ENCODE measurements around the gene CETN1.

Gene CETN1

DNA sequence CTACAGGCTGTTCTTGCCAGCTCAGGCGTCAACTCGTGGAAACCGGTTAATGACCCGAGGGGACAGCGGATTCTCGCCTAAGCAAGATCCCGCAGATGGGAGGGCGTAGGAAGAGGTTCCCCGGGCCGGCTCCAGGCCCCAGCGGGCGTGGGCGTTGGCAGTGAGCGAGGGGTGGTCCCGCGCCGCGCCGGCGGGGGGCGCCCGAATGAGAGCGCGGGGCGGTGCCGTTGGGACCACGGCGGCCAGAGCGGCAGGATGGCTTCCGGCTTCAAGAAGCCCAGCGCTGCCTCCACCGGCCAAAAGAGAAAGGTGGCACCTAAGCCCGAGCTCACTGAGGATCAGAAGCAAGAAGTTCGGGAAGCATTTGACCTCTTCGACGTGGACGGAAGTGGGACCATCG lies at the start of gene CETN1:
TSS of gene CETN1 (plus strand) at position 227 of the 400 bp plus-strand sequence. CDS start at position 256, 29 bp downstream.
- POLR2A ChIA-PET = no interaction called here
- TF ChIP-seq, protein P1, sequence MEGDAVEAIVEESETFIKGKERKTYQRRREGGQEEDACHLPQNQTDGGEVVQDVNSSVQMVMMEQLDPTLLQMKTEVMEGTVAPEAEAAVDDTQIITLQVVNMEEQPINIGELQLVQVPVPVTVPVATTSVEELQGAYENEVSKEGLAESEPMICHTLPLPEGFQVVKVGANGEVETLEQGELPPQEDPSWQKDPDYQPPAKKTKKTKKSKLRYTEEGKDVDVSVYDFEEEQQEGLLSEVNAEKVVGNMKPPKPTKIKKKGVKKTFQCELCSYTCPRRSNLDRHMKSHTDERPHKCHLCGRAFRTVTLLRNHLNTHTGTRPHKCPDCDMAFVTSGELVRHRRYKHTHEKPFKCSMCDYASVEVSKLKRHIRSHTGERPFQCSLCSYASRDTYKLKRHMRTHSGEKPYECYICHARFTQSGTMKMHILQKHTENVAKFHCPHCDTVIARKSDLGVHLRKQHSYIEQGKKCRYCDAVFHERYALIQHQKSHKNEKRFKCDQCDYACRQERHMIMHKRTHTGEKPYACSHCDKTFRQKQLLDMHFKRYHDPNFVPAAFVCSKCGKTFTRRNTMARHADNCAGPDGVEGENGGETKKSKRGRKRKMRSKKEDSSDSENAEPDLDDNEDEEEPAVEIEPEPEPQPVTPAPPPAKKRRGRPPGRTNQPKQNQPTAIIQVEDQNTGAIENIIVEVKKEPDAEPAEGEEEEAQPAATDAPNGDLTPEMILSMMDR (IDR thresholded peaks at IDR 0.05; ENCODE audit: control extremely low read depth, extremely low read depth, low read depth, missing control alignments) = no peak
- CTCF ChIA-PET = interaction anchor here (1.0 to 1.4 kb wide), 3 partner anchors 9 to 44 kb away, joined by 3 to 6 read pairs (median 3); no protein-coding TSS in a partner anchor
- no peak for DNase-seq (ENCODE audit: extremely low spot score)

DNA sequence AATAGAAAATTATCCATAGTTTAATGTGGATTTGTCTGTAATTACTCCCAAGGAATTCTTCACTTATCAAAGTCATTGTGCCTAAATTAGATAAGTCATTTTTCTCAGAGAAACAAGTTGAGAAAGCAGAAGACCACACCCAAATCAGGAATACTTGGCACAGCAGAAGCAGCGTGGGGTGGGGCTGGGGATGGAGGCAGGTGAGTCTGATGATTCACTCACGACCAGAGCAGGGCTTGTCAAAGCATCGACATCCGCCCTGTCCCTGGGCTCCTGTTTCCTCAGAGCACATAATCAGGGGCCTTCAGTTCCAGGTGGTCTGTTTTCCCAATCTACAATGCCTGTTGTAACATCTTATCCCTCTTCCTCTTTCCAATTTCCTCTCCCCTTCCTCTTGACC lies 48.2 kb upstream of the CETN1 start:
- CTCF ChIA-PET = interaction anchor here (1.6 kb wide), 1 partner anchor 24 kb away, joined by 3 read pairs; no protein-coding TSS in a partner anchor
- POLR2A ChIA-PET = no interaction called here
- no peak for DNase-seq (ENCODE audit: extremely low spot score)
- TF ChIP-seq, protein P1 (IDR thresholded peaks at IDR 0.05; ENCODE audit: control extremely low read depth, extremely low read depth, low read depth, missing control alignments) = no peak

DNA sequence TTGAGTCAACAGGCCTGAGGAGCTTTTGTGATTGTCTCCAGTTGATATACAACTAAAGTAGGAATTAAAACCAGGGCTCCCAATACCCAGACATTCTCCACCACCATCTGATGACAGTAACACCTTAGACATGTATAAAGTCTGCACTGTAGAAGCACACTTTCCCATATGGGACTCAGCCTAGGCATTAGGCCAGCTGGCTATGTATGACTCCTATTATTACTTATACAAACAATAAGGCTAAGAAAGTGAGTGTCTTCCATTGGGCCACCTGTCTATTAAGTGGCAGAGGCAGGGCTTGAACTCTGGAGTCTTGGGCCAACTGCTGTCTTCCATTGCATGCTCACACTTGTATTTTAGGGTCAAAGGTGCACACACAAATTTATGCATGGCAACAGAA lies 47.5 kb upstream of the CETN1 start:
- POLR2A ChIA-PET = no interaction called here
- CTCF ChIA-PET = no interaction called here
- TF ChIP-seq, protein P1 (IDR thresholded peaks at IDR 0.05; ENCODE audit: control extremely low read depth, extremely low read depth, low read depth, missing control alignments) = no peak
- DNase-seq (ENCODE audit: extremely low spot score) = no peak

GRCh38 chr18:533995-534601 lies 46.1 kb upstream of the CETN1 start:
- ChIA-PET CTCF (interaction anchor here (1.0 to 1.6 kb wide), 2 partner anchors 15 to 17 kb away, joined by 4 to 5 read pairs; no protein-coding TSS in a partner anchor), POLR2A (interaction anchor here (0.5 kb wide), 1 partner anchor 84 kb away, joined by 4 read pairs; no protein-coding TSS in a partner anchor)
- TF ChIP-seq, protein P1 (IDR thresholded peaks at IDR 0.05; ENCODE audit: control extremely low read depth, extremely low read depth, low read depth, missing control alignments) = no peak
- DNase-seq (ENCODE audit: extremely low spot score) = no peak

DNA sequence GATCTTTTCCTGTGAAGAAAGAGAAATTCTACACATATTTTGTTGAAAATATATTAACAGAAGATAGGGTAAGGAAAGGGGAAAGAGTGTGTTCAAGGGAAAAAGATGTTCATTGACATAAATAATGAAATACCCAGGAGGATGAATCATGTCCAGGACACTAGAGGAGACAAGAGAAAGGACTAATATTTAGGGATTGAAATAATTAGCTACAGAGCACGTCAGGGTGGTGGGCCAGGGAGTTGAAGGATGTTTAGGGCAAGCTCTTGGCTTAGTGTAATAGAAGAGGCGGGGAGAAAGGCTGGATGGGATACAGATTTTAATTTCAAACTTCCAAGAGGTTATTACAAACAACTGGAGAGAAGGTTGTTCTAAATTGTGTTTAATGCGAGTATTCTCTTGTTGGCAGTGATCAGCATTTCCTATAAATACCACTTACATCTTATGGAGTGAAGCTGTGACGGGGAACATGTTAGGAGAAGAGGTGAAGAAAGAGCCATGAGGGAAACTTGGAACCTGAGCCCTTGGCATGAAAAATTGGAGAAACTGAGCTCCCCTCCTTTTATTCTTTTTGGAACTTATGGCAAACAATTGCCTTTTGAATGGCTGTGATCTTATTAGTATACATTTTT lies 36.6 kb upstream of the CETN1 start:
- TF ChIP-seq, protein P1 (IDR thresholded peaks at IDR 0.05; ENCODE audit: control extremely low read depth, extremely low read depth, low read depth, missing control alignments) = no peak
- DNase-seq (ENCODE audit: extremely low spot score) = no peak
- CTCF ChIA-PET = no interaction called here
- POLR2A ChIA-PET = no interaction called here

- CTCF ChIA-PET = no interaction called here
- TF ChIP-seq, protein P1 (IDR thresholded peaks at IDR 0.05; ENCODE audit: control extremely low read depth, extremely low read depth, low read depth, missing control alignments) = no peak
- DNase-seq (ENCODE audit: extremely low spot score) = no peak
- POLR2A ChIA-PET = no interaction called here
Observed at GRCh38 chr18:549967-550366, 30.2 kb upstream of the CETN1 start.
